SU-DHL-6 (cell line): ENCODE results near the gene RAB3C.

ENCODE experiments used
- CTCF ChIP-seq: fragments of 200-600 bp; sonication (generic); IDR thresholded peaks from one replicate; pipeline ENCODE4 v1.5.1; 2017; ENCODE audit warnings: antibody characterized with exemption, mild to moderate bottlenecking, low read length, moderate library complexity; ENCODE audit not compliant: insufficient read depth, poor library complexity, severe bottlenecking
- EZH2phosphoT487 ChIP-seq: fragments of 200-600 bp; sonication (generic), shearing (Covaris generic); conservative IDR thresholded peaks from 2 replicates; pipeline ENCODE4 v1.6.1; 2018; ENCODE audit warnings: mild to moderate bottlenecking, antibody characterized with exemption, low read length, moderate library complexity, mixed read lengths

- TF ChIP-seq CTCF (no peak), EZH2phosphoT487 (no peak)
Observed at GRCh38 chr5:58582803-58583491, at the start of gene RAB3C.
